Psoas muscle (tissue), 8 donors: ENCODE data around the gene FKBP6. TPM values are rescaled to one million over a fixed set of nuclear protein-coding genes. Genes with fewer than 3 reads are reported as not detected.

Source experiments
- ATAC-seq, 4 donors: fragments of 200-7000 bp; cut with Tn5 transposase; one replicate each; pipeline ENCODE4 v1.9.1; 2020; ENCODE audit warnings: moderate library complexity in 3 of 4, mild to moderate bottlenecking in 2 of 4
- DNase-seq, 2 donors: peaks; one replicate each; pipeline ENCODE4 v3.0.0-alpha.2; 2020
- H3K27ac ChIP-seq: fragments of 200-600 bp; one replicate; pipeline ENCODE4 v1.8.0; 2022
- H3K27me3 ChIP-seq, 3 donors: fragments of 200-600 bp in 1 of 3; one replicate each; pipeline versions ENCODE4 v1.6.1 to v1.8.0; 2013 to 2022; ENCODE audit warnings: low read length in 2 of 3, mild to moderate bottlenecking in 2 of 3, moderate library complexity in 1 of 3; ENCODE audit not compliant: insufficient read depth in 3 of 3
- H3K36me3 ChIP-seq, 2 donors: fragments of 200-600 bp in 1 of 2; one replicate each; pipeline versions ENCODE4 v1.6.1 to v1.8.0; 2013 to 2022; ENCODE audit warnings: low read depth in 1 of 2, mild to moderate bottlenecking in 1 of 2, moderate library complexity in 1 of 2; ENCODE audit not compliant: insufficient read depth in 1 of 2
- H3K4me1 ChIP-seq: fragments of 200-600 bp; one replicate; pipeline ENCODE4 v1.8.0; 2022
- H3K4me3 ChIP-seq: fragments of 200-600 bp; one replicate; pipeline ENCODE4 v1.8.0; 2022; ENCODE audit warnings: mild to moderate bottlenecking
- H3K9me3 ChIP-seq: fragments of 200-600 bp; one replicate; pipeline ENCODE4 v1.8.0; 2022
- WGBS, 3 donors: extraction: QIAGEN DNeasy Blood & Tissue Kit; methylation state at CpG; one replicate each; pipeline versions ENCODE4 v1.1.6 to v1.1.7; 2013; 5-methylcytosine and 5-hydroxymethylcytosine counted together
- intact Hi-C, 2 donors: fragments of 100-400 bp; cut with DNase I; formaldehyde crosslinking; loops; one replicate each; pipeline versions ENCODE4 v1.11.0 to v1.14.2; 2022
- polyA plus RNA-seq, 3 donors: library from polyadenylated mRNA; stranded (reverse); fragments of 200-250 nt; gene quantifications; one replicate each; pipeline ENCODE4 v1.2.3, GENCODE V29; 2013
- total RNA-seq, 4 donors: library from RNA; stranded (reverse); fragmentation: NEBNext Ultra II Directional in 2 of 4; extraction: Animal tissue kit (Norgen Biotek cat#: 25700) in 2 of 4; gene quantifications; one replicate each; pipeline versions ENCODE4 v1.2.1 to v1.2.4, GENCODE V29; 2021 to 2023
- TF ChIP-seq, protein P1 (sequence below): fragments of 200-600 bp; IDR thresholded peaks from one replicate; pipeline ENCODE4 v1.8.0; 2022; ENCODE audit warnings: antibody characterized with exemption
- donor health status: healthy with polysubstance abuse.
- donor health status: DM: no; HTN: no; CAD: no; lungs with moderate emphysema.
- donor health status: Bipolar disorder and iron deficiency.
- donor health status: healthy.
- donor health status: DM: yes; HTN: yes; CAD: no.
- donor health status: DM: no; HTN: no; CAD: no.
- donor health status: DM: no; HTN: no; CAD: no.
- donor health status: DM: yes; HTN: yes; CAD: no.

Gene FKBP6
- total and polyA plus RNA-seq, 7 donors, result not detected

DNA sequence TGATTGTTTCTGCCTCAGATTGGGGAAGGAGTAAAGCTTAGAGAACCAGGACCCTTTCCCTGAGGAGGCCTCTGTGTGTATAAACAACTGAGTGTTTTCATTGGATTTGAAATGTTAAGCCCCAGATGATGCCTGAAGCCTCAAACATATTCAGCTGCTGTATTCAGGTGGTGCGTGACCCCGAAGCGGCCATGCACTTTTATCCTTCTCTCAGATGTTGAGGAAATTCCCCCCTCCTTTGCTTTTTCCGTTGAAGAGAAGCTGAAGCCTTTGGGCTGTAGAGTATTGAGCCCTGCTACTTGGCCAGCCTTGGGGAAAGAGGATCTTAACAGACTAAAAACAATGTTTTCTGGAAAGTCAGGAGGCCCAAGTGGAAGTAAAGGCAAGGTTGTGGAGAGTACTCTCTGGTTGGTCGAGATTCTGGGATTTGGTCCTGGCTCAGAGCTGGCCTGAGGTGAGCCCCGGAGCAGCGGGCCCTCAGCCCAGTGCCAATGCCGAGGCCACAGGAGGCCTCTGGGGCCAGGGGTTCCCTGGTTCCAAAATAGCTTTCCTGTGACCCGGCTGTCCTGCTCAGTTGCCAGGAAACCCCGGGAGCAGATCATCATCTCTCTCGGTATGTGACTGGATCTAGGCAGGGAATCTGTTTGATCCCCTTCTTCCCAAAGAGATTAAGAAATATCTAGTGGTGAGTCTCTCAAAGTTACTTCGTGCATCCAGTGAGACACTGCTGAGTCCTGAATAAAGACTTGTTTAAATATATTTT, 22.5 kb downstream of the FKBP6 start:
- peak; percentile 21 to 81 (median 72) for ATAC-seq
- WGBS, 3 donors, result 26% methylated on average over 12 of the region's 12 CpGs

DNA sequence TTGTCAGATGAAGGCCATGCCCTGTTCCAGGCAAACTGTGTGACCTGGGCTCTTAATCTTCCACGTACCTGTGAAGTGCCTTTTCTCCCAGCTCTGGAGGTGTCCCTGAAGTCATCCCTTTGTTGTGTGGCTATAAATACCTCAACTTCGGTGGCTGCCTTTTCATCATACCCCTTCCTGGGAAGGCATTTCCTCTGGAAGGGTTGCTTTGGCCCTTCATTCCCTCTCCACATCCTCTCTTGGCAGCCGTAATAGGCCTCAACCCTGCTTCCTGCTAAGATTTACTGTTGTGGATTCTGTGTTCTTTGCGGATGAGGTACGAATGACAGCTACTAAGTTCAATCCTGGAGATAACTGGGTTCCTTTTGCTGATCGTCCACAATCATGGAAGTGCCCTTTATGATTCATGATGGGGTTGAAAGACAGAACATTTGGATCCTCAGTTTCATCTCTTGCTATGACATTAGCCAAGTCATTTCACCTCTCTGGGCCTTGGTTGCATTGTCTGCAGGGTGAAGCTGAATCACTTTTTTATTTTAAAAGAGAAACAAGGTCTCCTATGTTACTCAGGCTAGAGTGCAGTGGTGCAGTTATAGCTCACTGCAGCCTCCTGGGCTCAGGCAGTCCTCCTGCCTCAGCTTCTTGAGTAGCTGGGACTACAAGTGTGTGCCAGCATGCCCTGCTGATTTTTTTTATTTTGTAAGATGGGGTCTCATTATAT, 23.6 kb downstream of the FKBP6 start:
- Histone ChIP-seq H3K27me3 (no peaks in the 10 kb centered on the region), H3K4me1 (no peaks in the 10 kb centered on the region), H3K9me3 (no peaks in the 10 kb centered on the region), H3K36me3 (no peaks in the 10 kb centered on the region), H3K27ac (no peak overlapping the region), H3K4me3 (no peak overlapping the region)
- TF ChIP-seq, protein P1, sequence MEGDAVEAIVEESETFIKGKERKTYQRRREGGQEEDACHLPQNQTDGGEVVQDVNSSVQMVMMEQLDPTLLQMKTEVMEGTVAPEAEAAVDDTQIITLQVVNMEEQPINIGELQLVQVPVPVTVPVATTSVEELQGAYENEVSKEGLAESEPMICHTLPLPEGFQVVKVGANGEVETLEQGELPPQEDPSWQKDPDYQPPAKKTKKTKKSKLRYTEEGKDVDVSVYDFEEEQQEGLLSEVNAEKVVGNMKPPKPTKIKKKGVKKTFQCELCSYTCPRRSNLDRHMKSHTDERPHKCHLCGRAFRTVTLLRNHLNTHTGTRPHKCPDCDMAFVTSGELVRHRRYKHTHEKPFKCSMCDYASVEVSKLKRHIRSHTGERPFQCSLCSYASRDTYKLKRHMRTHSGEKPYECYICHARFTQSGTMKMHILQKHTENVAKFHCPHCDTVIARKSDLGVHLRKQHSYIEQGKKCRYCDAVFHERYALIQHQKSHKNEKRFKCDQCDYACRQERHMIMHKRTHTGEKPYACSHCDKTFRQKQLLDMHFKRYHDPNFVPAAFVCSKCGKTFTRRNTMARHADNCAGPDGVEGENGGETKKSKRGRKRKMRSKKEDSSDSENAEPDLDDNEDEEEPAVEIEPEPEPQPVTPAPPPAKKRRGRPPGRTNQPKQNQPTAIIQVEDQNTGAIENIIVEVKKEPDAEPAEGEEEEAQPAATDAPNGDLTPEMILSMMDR, result no peak
- ATAC-seq (peak in 3 of 4 donors; percentile 35 to 55 (median 53)), DNase-seq (no peak)
- 47 to 48% (median 48%) methylated on average over 6 of the region's 6 CpGs for WGBS, 3 donors
- intact Hi-C loops, result loop anchor here in 1 of 2 donors (5.0 kb wide), 1 partner anchor 46 kb away; no protein-coding TSS in a partner anchor

More for the DNA sequence above, 22.5 kb downstream of the FKBP6 start:
- Histone ChIP-seq H3K4me3 (no peak overlapping the region), H3K4me1 (no peaks in the 10 kb centered on the region), H3K27me3 (no peaks in the 10 kb centered on the region), H3K9me3 (no peaks in the 10 kb centered on the region), H3K27ac (no peak overlapping the region), H3K36me3 (no peaks in the 10 kb centered on the region)
- intact Hi-C loops, result loop anchor here in 1 of 2 donors (5.0 kb wide), 1 partner anchor 47 kb away; no protein-coding TSS in a partner anchor
- no peak for DNase-seq
- TF ChIP-seq, protein P1, result no peak

DNA sequence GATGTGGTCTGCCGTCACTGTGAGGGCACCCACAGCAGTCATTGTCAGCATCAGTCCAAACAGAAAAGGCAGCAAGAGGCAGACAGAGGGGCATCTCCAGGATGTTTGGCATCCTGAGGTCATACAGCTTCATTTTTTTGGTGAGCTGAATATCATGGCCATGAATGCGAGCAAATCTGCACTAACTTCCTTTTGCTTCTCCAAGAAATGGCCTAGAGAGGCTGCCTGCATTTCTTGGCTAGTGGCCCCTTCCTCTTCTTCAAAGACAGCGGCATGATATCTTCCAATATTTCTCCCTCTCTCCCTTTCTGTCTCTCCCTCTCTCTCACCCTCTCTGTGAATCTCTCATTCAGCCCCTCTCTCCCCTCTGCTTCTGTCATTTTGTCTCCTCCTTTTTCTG, 24.8 kb downstream of the FKBP6 start:
- Histone ChIP-seq H3K4me1 (peaks cover 3% of the 10 kb centered on the region), H3K36me3 (no peaks in the 10 kb centered on the region), H3K9me3 (no peaks in the 10 kb centered on the region), H3K27me3 (no peaks in the 10 kb centered on the region), H3K4me3 (no peak overlapping the region), H3K27ac (no peak overlapping the region)
- TF ChIP-seq, protein P1, result no peak
- ATAC-seq (no peak), DNase-seq (no peak)
- intact Hi-C loops, result loop anchor here in 1 of 2 donors (5.0 kb wide), 1 partner anchor 45 kb away; no protein-coding TSS in a partner anchor
- 94 to 98% (median 95%) methylated on average over 3 of the region's 3 CpGs for WGBS, 3 donors

DNA sequence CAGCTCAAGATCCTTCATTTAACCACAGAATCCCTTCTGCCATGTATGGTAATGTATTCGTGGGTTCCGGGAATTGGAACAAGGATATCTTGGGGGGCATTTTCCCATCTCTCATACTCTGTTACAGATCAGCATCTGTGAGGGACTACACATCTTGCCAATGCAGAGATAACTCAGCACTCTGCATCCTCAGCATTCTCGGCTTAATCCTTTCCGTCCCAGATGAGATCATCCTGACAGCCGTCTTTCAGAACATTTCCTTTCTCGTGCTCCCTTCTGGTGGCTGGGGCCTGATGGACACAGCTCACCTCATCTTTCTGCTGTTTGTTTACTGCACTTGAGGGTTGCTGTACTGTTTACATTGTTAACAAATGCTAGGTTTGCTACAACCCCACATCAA, 25.3 kb downstream of the FKBP6 start:
- no peak for DNase-seq
- intact Hi-C loops, result loop anchor here in 1 of 2 donors (5.0 kb wide), 1 partner anchor 44 kb away; no protein-coding TSS in a partner anchor
- Histone ChIP-seq H3K27me3 (no peaks in the 10 kb centered on the region), H3K9me3 (no peaks in the 10 kb centered on the region), H3K36me3 (no peaks in the 10 kb centered on the region), H3K4me1 (peaks cover 4% of the 10 kb centered on the region), H3K27ac (no peak overlapping the region), H3K4me3 (no peak overlapping the region)
- WGBS, 3 donors, result 58 to 70% (median 67%) methylated on average over 6 of the region's 6 CpGs
- TF ChIP-seq, protein P1, result no peak
- peak in 1 of 4 donors; percentile 28 for ATAC-seq
